HepG2 (cell line): ENCODE data around the gene AGBL1.

Experiments
- FOXA1 ChIP-seq, 2 experiments: fragments of 450-650 bp in 1 of 2; sonication (generic) in 1 of 2; formaldehyde crosslinking in 1 of 2; IDR thresholded peaks; 2 replicates each; pipeline versions ENCODE4 v1.4.0 to v1.6.1; 2016 to 2020; ENCODE audit warnings: missing genetic modification reagents in 1 of 2
- KLF9 ChIP-seq: IDR thresholded peaks from 2 replicates; pipeline ENCODE4 v1.6.1; 2016; ENCODE audit warnings: low read depth
- RFX1 ChIP-seq: fragments of 450-650 bp; IDR thresholded peaks from 2 replicates; pipeline ENCODE4 v1.6.1; 2017
- SMARCC2 ChIP-seq: fragments of 450-650 bp; IDR thresholded peaks from 2 replicates; pipeline ENCODE4 v1.6.1; 2017; ENCODE audit warnings: antibody characterized with exemption, mild to moderate bottlenecking
- ZNF180 ChIP-seq: sonication (generic); formaldehyde crosslinking; IDR thresholded peaks from 2 replicates; pipeline ENCODE4 v1.4.0; 2020; ENCODE audit warnings: low read depth, missing genetic modification reagents, borderline replicate concordance
- ZNF274 ChIP-seq: sonication (generic); formaldehyde crosslinking; IDR thresholded peaks from 2 replicates; pipeline ENCODE4 v1.5.1; 2020; ENCODE audit warnings: mild to moderate bottlenecking, missing genetic modification reagents
- ZNF713 ChIP-seq: sonication (generic); formaldehyde crosslinking; IDR thresholded peaks from 2 replicates; pipeline ENCODE4 v1.4.0; 2020; ENCODE audit warnings: mild to moderate bottlenecking, missing genetic modification reagents
- TF ChIP-seq, protein P1 (sequence below): sonication (generic); formaldehyde crosslinking; IDR thresholded peaks from 2 replicates; pipeline ENCODE4 v1.5.0; 2020; ENCODE audit warnings: mild to moderate bottlenecking, missing genetic modification reagents, moderate library complexity

- TF ChIP-seq SMARCC2 = no peak
- no peak for TF ChIP-seq ZNF180
- TF ChIP-seq FOXA1 (IDR thresholded peaks at IDR 0.05) = no peak
- no peak for TF ChIP-seq FOXA1 (CRISPR knock-in tag; IDR thresholded peaks at IDR 0.05)
- TF ChIP-seq ZNF274 (CRISPR knock-in tag) = no peak
- TF ChIP-seq, protein P1, sequence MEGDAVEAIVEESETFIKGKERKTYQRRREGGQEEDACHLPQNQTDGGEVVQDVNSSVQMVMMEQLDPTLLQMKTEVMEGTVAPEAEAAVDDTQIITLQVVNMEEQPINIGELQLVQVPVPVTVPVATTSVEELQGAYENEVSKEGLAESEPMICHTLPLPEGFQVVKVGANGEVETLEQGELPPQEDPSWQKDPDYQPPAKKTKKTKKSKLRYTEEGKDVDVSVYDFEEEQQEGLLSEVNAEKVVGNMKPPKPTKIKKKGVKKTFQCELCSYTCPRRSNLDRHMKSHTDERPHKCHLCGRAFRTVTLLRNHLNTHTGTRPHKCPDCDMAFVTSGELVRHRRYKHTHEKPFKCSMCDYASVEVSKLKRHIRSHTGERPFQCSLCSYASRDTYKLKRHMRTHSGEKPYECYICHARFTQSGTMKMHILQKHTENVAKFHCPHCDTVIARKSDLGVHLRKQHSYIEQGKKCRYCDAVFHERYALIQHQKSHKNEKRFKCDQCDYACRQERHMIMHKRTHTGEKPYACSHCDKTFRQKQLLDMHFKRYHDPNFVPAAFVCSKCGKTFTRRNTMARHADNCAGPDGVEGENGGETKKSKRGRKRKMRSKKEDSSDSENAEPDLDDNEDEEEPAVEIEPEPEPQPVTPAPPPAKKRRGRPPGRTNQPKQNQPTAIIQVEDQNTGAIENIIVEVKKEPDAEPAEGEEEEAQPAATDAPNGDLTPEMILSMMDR = no peak
- no peak for TF ChIP-seq KLF9 (CRISPR knock-in tag)
- no peak for TF ChIP-seq RFX1
- TF ChIP-seq ZNF713 (CRISPR knock-in tag) = no peak
Observed at GRCh38 chr15:86066174-86066834, 13.4 kb upstream of the AGBL1 start.
